GM19043 (cell line): Measurements from ENCODE around the gene USP24.
A peak's percentile ranks its signal among the peaks of the same experiment; 100 is the strongest.
"Not testable (repeated sequence)": the region's sequence is repeated elsewhere in the genome, so short reads cannot be mapped to it uniquely, and the experiment has no call there.

ENCODE experiments used
- ATAC-seq: cut with Tn5 transposase; IDR thresholded peaks from one replicate; pipeline ENCODE4 v1.9.1; 2021; ENCODE audit warnings: low read depth; ENCODE audit not compliant: unreplicated experiment

The USP24 gene

DNA sequence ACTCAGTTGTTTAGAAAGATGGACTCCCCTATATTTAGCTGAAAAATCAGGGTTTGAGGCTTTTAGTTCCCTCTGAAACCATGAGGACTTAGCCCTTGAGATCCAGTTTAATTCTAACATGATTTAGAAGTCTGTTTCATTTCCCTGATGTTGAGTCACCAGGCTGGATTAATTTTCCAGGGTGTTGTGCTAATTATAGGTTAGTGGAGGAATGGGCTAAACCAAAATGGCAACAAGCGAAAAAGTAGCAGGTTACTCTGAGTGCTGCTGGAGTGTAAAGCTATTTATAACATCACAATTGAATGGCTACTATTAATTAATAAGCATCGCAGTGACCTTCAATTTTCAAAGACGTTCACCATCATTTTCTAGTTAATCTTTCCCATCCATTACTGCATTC lies 15.5 kb upstream of the USP24 start:
- ATAC-seq = no peak

DNA sequence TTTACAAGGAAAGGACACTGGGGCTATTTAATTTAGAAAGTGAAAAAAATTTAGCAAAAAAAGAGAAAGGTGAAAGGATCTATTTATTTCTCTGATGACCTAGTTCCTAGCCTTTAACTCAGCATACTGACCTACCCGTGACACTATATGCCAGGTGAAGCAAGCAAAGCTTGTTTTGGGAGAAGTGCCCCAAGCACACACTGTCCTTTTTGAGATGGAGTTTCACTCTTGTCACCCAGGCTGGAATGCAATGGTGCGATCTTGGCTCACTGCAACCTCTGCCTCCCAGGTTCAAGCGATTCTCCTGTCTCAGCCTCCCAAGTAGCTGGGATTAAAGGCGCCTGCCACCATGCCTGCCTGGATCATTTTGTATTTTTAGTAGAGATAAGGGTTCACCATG lies 14.6 kb upstream of the USP24 start:
- ATAC-seq = not testable (repeated sequence)

DNA sequence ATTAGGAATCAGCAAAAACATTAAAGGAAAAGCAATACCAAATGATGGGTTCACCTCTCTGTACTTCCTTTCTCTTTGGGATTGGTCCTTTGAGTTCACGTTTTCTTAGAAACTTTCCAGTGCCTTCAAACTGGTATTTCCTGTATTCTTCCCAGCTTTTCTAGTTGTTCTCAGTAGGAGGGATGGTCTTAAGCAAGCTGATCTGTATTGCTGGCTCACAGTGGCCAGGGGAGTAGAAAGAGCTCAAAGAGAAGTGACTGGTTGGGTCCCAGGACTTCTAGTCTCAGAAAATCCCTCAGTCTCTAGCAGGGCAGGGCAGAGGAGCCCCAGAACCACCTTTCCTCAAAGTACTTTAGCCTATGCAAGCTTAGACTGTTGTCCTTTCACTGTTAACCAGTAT lies 10.1 kb upstream of the USP24 start:
- ATAC-seq = no peak

DNA sequence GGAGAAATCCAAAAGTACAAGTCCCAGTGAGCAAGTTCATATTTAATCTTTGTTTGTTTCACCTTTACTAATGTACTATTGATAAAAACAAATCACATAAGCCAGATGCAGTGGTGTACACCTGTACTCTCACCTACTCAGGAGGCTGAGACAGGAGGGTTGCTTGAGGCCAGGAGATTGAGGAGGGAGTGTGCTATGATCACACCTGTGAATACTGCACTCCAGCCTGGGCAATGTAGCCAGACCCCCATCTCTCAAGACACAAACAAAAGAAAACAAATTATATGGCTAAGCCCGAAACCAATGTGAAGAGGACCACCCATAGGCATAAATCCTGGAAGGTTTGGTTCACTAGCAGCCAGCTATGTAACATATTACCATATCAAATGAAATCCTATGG lies 9.6 kb upstream of the USP24 start:
- ATAC-seq = no peak

DNA sequence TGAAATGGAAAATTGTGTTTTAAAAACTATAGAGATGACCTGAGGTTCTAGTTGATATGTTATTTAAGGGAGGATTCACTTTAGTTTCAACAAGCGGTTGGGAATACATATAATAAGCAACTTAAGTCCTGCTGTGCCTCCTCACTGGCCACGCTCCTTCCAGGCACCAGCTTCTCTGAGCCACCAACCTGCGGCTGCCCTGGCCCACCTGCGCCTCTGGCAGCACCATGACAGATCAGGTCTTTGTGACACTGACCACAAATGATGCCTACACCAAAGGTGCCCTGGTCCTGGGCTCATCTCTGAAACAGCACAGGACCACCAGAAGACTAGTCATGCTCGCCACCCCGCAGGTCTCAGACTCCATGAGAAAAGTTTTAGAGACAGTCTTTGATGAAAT lies 7.0 kb upstream of the USP24 start:
- ATAC-seq = no peak

DNA sequence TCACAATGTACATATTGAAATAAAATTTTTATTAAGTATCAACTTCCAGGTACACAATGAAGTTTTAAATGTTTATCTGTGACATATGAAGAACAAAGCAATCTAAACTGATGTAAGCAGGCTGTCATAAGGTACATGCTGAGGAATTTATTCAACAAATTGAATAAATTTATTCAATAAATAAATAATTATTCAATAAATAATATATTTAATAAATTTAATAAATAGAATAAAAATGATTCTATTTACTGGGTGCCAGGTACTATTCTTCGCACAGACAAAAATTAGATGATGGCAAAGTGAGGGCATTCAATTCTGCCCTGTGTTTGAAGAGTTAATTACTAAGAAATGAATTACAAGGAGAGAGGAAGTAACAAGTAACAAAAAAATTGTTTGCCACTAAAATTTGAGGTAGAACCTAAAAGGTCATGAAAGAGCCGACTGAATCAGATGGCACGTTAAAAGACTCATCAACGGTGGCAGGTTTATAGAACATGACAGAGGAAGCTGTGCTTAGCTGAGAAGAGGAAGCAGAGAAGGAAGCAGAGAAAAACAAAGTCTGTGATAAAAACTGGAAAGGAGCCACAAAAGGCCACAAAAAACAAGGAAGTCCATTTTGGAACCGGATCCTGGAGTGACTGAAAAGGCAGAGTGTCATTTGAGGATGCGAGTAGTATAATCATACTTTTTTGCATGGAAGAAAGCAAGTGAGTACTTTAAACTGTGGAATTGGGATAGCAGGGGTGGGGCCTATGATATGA lies 2.2 kb upstream of the USP24 start:
- ATAC-seq = no peak

DNA sequence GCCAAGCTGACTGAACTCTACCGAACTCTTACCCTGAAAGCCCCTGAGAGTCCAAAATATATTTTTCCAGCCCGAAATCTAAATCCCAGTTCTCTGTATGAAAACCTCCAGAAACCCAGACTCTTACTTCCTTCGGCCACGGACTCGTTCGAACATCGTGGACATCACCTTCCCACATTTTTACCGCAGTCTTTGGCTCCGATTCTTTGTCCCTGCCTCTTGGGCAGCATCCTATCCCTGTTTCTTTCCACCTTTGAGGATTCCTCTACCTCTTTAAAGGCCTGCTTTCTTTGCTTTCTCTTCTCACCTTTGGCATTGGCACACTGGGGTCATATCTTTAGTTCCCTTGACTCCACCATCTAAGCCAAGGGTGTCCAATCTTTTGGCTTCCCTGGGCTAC lies 932 bp upstream of the USP24 start:
- no peak for ATAC-seq

DNA sequence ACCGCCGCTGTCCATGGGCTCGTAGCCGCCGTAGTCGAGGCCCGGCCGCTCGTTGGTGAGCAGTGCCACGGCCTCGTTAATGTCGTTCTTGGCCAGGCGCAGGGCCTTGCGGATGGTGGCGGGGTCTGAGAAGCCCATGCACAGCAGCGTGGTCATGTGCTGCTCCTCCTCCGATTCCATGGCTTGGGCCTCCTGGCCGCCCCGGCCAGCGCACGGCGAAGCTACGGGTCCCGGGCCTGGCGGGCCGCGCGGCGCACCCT lies 300 bp downstream of the USP24 start:
- ATAC-seq = peak; percentile 7

DNA sequence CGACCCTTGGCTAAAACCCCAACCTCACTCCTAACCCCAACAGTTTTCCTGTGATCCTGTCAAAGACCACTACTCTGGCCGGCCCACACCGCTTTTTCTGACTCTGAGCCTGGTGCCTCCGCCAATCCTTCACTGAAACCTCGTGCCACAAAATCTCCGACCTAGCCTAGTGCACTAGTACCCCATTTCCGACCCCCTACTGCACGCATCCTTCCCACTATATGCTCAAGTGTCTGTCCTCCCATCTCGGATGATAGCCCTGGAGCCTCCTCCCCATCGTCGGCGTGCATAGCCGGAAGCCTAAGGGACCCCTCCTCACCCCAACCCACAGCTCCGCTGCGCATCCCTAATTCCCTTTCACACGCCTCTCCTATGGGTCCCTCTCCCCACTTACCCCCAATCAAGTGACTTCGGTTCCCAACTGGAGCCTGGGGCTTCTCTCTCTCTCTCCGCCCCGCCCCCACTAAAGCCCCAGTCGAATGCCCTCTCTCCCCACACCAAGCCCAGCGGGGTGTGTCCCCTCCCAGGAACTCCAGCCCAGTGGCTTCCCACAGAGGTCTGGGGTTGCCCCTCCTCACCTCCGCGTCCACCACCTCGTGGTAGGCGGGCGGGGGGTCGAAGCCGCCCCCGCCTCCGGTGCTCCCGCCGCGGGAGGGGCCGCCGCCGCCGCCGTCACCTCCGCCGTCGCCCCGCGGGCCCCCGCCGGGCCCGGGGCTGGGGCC lies 791 bp downstream of the USP24 start:
- peak; percentile 16 for ATAC-seq

DNA sequence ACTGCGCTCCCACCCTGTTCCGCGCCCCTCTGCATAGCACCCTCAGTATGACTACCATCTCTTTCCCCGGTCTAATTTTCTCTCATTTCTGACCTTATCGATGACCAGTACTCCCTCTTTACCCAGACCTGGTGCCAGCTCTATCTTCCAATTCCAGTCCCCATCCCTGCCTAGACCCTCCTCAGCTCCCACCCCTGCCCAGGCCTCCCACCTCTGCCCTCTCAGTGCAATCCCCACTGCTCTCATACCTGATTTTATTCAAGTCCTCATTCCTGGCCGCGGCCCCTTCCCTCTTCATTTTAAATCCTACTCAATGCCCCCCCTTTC lies 1.3 kb downstream of the USP24 start:
- ATAC-seq = no peak

DNA sequence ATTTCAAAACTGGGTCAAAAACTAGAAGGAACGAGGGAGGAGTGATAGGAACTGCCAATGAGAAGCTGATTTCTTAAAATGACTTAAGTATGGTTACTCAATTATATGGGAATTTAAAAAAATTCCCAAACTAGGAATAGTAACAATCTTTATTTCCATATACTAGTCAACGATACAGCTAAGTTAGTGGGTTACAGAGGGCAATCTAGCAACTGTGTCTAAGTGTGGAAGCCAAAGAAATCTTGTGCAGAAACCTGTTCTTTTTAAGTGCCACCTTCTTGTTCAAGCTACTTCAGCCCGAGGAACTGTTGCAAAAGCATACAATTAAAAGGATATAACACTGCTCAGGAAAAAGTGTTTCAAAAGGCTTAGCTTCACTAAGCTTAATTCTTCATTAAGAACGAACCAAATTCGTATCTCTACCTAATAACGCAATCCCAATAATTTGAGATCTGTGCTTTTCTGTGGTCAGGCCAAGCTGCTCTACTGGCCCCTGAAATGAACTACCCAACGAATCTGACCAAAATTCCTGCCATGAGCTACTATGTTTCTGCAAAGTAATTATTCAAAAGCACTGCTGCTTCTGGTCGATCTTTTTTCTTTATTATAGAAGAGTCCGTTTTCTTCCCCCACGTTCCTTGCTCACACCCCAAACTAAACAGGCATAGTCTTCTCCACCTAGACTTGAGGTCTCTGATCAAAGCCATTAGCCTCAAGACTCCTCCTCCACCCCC lies 1.8 kb downstream of the USP24 start:
- ATAC-seq = no peak

DNA sequence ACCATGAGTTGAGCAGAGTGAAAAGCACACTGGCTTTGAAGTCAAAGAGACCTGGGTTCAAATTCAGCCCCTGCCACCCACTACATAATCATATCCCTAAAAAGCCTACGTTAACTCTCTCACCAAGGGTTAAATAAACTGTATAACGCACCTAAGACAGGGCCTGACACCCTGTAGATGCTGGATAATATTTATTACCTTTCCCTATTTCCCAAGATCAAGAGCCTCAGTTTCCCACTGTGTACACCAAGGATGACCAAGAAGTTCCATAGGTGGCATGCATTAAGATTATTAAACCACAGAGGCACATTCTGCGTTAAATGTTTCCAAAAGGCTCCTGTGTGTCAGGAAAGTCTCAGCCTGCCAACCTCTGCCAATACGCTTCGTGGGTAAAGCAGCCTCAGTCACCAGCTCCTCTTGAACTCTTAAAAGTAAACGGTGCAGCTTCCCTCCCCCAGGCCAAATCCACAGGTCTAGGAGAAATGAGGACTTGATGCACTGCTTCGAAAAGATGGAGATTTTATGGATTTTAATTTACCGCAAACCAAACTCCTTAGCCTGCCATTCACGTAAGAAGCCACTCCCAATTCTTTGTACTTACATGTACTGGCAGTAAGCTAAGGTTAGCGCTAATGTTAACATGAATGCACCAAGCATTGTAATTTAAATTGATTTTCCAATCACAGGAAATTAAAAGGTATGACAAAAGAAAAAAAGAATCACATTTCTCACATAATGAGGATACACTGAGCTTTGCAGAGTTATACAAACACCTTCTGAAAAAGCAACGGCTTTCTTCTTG lies 2.6 kb downstream of the USP24 start:
- ATAC-seq = no peak

DNA sequence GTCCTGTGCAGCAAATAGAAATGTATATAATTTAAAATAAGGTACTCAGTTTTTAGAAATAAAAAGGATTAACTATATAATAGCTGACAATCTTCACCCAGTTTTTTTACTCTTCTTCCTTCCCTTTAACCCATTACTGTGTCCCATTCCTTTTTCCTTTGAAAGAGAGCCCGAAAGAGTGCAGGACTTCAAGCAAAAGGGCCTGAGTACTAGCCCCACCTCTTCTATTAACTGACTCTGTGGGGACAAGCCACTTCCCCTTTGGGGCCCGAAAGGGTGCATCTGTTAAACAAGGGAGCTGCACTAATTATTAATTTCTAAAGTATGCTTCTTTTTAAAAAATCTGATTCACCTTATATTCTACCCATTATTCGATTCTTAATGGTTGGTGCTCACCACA lies 3.3 kb downstream of the USP24 start:
- ATAC-seq = no peak

DNA sequence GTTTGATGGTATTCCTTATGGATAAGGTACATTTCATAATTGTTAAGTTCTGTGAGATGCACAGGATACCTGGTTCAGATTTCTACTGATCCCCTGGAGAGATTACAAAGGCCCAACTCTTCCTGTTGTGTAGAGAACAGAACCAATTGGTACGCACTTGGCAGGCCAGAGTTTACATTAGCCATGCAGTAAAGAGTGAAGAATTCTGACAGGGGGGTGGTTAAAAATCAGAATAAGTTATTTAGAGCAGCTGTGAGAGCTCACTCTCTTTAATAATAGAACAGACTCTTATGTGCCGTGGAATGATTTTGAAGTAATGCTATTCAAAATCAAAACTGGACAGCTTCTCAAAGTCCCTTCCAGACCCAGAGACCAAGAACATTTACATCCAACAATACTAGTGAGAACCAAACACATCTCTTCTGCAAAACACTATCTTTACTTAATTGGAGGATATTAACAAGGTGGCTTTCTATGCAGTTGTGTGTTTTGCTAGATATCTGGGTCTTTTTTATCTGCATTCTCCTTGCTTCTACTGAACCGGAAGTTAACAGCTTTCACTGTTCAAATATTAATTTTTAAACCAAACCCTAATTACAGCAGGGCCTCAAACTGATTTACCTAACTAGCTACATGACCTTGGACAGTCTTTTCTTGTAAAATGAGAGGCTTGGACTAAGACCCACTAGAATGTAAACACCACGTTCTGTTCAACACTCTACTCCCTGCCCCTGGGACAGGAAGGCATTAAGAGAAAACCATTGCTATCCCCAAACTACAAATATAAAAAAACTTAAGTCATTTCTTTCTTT lies 4.0 kb downstream of the USP24 start:
- ATAC-seq = peak; percentile 24

DNA sequence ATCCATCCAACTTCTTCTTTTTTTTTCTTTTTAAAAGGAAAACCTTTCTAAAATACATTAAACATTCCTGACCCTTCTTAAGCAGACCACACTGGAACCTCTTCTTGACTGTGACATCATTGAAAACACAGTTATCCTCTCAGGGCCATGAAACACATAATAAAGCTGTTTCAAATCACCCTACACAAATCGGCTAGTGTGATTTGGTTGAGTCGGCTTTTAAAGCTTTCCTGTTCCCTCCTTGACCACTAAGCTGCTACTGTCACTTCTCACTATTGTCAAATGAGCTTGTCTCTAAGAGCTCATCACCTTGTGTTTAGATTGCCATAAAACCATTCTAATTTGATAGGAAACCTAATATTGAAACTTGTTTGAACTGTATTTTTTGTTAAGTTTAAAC lies 5.9 kb downstream of the USP24 start:
- ATAC-seq = no peak

DNA sequence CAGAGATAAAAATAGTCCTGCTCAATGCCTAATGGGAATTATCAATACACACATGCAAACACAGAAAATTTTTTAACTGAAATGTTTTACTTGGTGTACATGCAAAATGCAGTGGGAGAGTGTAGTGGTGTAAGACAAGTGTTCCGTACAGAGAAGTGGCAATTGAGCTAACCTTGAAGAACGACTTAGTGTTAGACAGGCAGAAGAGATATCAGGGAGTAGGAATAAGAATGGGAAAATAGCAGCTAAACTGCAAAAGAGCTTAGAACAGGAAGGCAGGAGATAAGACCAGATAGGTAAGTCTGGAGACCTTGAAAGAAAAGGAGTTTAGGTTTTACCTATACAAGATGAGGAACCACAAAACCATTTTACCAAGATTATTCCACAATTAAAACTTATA lies 9.0 kb downstream of the USP24 start:
- no peak for ATAC-seq

DNA sequence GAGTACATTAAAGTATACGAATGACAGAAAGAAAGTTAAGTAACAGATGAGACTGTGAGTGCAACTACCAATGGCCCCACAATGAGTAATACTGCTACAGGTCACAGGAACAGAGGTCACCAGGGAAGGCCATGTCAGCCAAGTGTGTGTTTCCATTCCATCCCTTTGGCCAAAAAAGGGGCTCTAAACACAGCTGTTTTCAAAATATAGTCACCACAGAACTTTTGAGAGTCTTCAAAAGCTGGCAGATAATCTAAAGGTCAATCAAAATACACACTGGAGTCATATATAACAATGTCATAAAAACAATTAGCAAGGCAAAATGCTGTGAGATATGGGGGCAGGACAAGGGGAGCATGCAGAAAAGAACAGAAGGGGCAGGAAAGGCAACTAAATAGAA lies 10.2 kb downstream of the USP24 start:
- ATAC-seq = peak; percentile 87

DNA sequence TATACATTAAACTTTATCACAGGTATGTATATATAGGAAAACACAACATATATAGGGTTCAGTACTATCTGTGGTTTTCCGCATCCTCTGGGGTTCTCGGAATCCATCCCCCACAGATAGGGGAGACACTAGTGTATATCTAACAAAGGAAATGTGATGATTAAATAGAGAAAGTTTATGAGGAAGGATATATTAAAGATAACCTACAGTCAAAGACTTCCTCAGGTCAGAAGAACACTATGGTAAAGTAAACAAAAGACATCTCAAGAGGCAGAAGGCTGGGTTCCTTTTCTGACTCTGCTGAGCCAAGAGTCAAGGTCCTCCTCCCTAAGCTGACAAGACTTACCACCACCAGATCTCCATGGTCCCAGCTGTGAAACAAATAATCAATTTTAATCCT lies 12.1 kb downstream of the USP24 start:
- no peak for ATAC-seq

DNA sequence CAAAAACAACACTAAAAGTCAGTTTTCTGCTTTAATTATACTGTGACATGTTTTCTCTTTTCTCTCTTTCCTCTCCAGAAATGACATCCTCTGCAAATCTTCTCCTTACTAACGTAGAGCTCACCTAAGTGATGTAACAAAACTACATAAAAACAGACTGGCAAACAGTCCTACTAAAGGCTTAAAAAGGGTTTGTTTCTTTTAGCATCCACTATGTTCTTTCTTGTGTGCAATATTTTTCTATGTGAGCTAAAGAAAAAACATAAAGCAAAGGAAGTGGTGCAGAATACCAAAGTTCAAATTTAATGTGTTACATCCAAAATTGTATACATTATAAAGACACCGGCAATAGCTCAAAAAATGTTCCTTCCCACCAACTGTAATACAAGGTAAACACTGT lies 14.5 kb downstream of the USP24 start:
- no peak for ATAC-seq

DNA sequence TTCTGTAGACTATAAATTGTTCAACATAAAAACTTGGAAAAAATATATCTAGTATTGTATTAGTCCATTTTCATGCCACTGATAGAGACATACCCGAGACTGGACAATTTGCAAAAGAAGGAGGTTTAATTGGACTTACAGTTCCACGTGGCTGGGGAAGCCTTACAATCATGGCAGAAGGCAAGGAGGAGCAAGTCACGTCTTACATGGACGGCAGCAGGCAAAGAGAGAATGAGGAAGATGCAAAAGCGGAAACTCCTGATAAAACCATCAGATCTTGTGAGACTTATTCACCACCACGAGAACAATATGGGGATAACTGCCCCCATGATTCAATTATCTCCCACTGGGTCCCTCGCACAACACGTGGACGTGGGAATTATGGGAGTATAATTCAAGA lies 15.4 kb downstream of the USP24 start:
- ATAC-seq = not testable (repeated sequence)
